SK-N-SH (cell line): Measurements from ENCODE around the gene SHISA4. TPM values are rescaled to one million over a fixed set of nuclear protein-coding genes. Genes with fewer than 3 reads are reported as not detected.

ENCODE experiments used
- CTCF ChIA-PET: fragments of 300-600, 350-600 bp; formaldehyde crosslinking; extraction: SDS; loops from one replicate; lab custom pipeline; 2021; lab: Yijun Ruan, JAX
- POLR2A ChIA-PET: fragments of 350-600 bp; sonication (Branson Sonifier 250); formaldehyde crosslinking; extraction: SDS; loops from one replicate; lab custom pipeline; 2020; ENCODE audit warnings: antibody characterized with exemption, inconsistent platforms; lab: Yijun Ruan, JAX
- DNase-seq: peaks from one replicate; pipeline ENCODE4 v3.0.0; 2012
- H2AFZ ChIP-seq: fragments of 200-600 bp; sonication (generic); 2 replicates; pipeline ENCODE4 v1.8.1; 2016; ENCODE audit warnings: antibody characterized with exemption, mild to moderate bottlenecking, low read depth
- H3F3A ChIP-seq: fragments of 200-600 bp; sonication (generic); replicated peaks from 2 replicates; pipeline ENCODE3; 2016; ENCODE audit warnings: antibody characterized with exemption, mild to moderate bottlenecking; ENCODE audit not compliant: insufficient read depth
- H3K27ac ChIP-seq, 2 experiments: fragments of 200-500 bp in 1 of 2; fragments of 200-600 bp in 1 of 2; sonication (Bioruptor generic) in 1 of 2; sonication (generic), shearing (Covaris generic) in 1 of 2; 2 replicates each; pipeline versions ENCODE4 v1.5.1 to v1.6.1; 2014 to 2016; ENCODE audit warnings: low read depth in 2 of 2, inconsistent platforms in 1 of 2, low read length in 1 of 2, mild to moderate bottlenecking in 1 of 2, mixed read lengths in 1 of 2
- H3K27me3 ChIP-seq: fragments of 200-600 bp; sonication (generic), shearing (Covaris generic); 2 replicates; pipeline ENCODE4 v1.6.1; 2016; ENCODE audit warnings: mixed run types; ENCODE audit not compliant: insufficient read depth
- H3K36me3 ChIP-seq, 2 experiments: fragments of 200-500 bp in 1 of 2; fragments of 200-600 bp in 1 of 2; sonication (Bioruptor generic) in 1 of 2; sonication (generic) in 1 of 2; replicated peaks in 1 of 2; 2 replicates each; pipeline versions ENCODE3 to v1.5.1; 2014 to 2016; ENCODE audit warnings: low read length in 1 of 2, mild to moderate bottlenecking in 1 of 2; ENCODE audit not compliant: insufficient read depth in 2 of 2, control insufficient read depth in 1 of 2
- H3K4me1 ChIP-seq, 2 experiments: fragments of 200-500 bp in 1 of 2; fragments of 200-600 bp in 1 of 2; sonication (Bioruptor generic) in 1 of 2; sonication (generic), shearing (Covaris generic) in 1 of 2; 2 replicates each; pipeline versions ENCODE4 v1.5.1 to v1.6.1; 2014 to 2016; ENCODE audit warnings: low read depth in 1 of 2, low read length in 1 of 2, mixed run types in 1 of 2; ENCODE audit not compliant: insufficient read depth in 2 of 2, control insufficient read depth in 1 of 2
- H3K4me2 ChIP-seq: fragments of 200-600 bp; sonication (generic), shearing (Covaris generic); 2 replicates; pipeline ENCODE4 v1.6.1; 2017; ENCODE audit warnings: mixed run types
- H3K4me3 ChIP-seq, 2 experiments: fragments of 200-500 bp in 1 of 2; fragments of 200-600 bp in 1 of 2; sonication (Bioruptor generic) in 1 of 2; sonication (generic), shearing (Covaris generic) in 1 of 2; 2 replicates each; pipeline versions ENCODE4 v1.5.1 to v1.8.1; 2014 to 2016; ENCODE audit warnings: low read depth in 2 of 2, inconsistent platforms in 1 of 2, low read length in 1 of 2, mild to moderate bottlenecking in 1 of 2, mixed read lengths in 1 of 2, moderate library complexity in 1 of 2
- H3K79me2 ChIP-seq: fragments of 200-600 bp; sonication (generic); 2 replicates; pipeline ENCODE4 v1.8.1; 2017; ENCODE audit warnings: mild to moderate bottlenecking; ENCODE audit not compliant: insufficient read depth
- H3K9ac ChIP-seq: fragments of 200-600 bp; sonication (generic); 2 replicates; pipeline ENCODE4 v1.6.1; 2017; ENCODE audit warnings: mixed run types
- H3K9me2 ChIP-seq: fragments of 200-600 bp; sonication (generic); 2 replicates; pipeline ENCODE4 v1.6.1; 2017; ENCODE audit warnings: mixed run types
- H3K9me3 ChIP-seq: fragments of 200-600 bp; sonication (generic); 2 replicates; pipeline ENCODE4 v1.6.1; 2017; ENCODE audit warnings: mixed run types, mild to moderate bottlenecking, moderate library complexity
- H4K20me1 ChIP-seq: fragments of 200-600 bp; sonication (generic); 2 replicates; pipeline ENCODE4 v1.6.1; 2017; ENCODE audit warnings: mild to moderate bottlenecking, mixed run types; ENCODE audit not compliant: insufficient read depth
- EP300 ChIP-seq, 2 experiments: IDR thresholded peaks; 2 replicates each; pipeline versions ENCODE4 v1.4.0 to v1.6.1; 2012; ENCODE audit warnings: borderline replicate concordance in 1 of 2, low read depth in 1 of 2, low read length in 1 of 2
- EZH2phosphoT487 ChIP-seq: fragments of 200-600 bp; sonication (generic); IDR thresholded peaks from 2 replicates; pipeline ENCODE4 v1.6.1; 2017; ENCODE audit warnings: low read depth, mixed run types, mild to moderate bottlenecking, antibody characterized with exemption, moderate library complexity, borderline replicate concordance
- FOSL2 ChIP-seq: IDR thresholded peaks from 2 replicates; pipeline ENCODE4 v1.4.0; 2012; ENCODE audit warnings: low read depth, mild to moderate bottlenecking, moderate library complexity, borderline replicate concordance
- FOXJ3 ChIP-seq: sonication (generic); formaldehyde crosslinking; IDR thresholded peaks from 2 replicates; pipeline ENCODE4 v1.5.1; 2020; ENCODE audit warnings: mild to moderate bottlenecking, missing genetic modification reagents
- IRF3 ChIP-seq: fragments of 150-350 bp; IDR thresholded peaks from 2 replicates; pipeline ENCODE4 v1.6.1; 2016; ENCODE audit warnings: mild to moderate bottlenecking, low read depth, low read length
- MXI1 ChIP-seq: IDR thresholded peaks from 2 replicates; pipeline ENCODE4 v1.6.1; 2012; ENCODE audit warnings: mild to moderate bottlenecking, low read depth, low read length, improper control_type of control experiment
- NFIC ChIP-seq: IDR thresholded peaks from 2 replicates; pipeline ENCODE4 v1.4.0; 2012; ENCODE audit warnings: borderline replicate concordance
- NRF1 ChIP-seq: IDR thresholded peaks from 2 replicates; pipeline ENCODE4 v1.6.1; 2012; ENCODE audit warnings: low read depth, mild to moderate bottlenecking, low read length
- RAD21 ChIP-seq: IDR thresholded peaks from 2 replicates; pipeline ENCODE4 v1.6.1; 2012; ENCODE audit warnings: mild to moderate bottlenecking, low read length
- REST ChIP-seq: IDR thresholded peaks from 2 replicates; pipeline ENCODE4 v1.6.1; 2012; ENCODE audit warnings: mild to moderate bottlenecking, low read depth, low read length, moderate library complexity
- RFX5 ChIP-seq: IDR thresholded peaks from 2 replicates; pipeline ENCODE4 v1.6.1; 2012; ENCODE audit warnings: mild to moderate bottlenecking, improper control_type of control experiment, low read length
- TEAD4 ChIP-seq: IDR thresholded peaks from 2 replicates; pipeline ENCODE4 v1.4.0; 2012; ENCODE audit warnings: mild to moderate bottlenecking, borderline replicate concordance; ENCODE audit not compliant: insufficient read depth
- USF1 ChIP-seq: IDR thresholded peaks from 2 replicates; pipeline ENCODE4 v1.4.0; 2012; ENCODE audit warnings: low read depth, borderline replicate concordance
- ZBTB33 ChIP-seq: IDR thresholded peaks from 2 replicates; pipeline ENCODE4 v1.4.0; 2012; ENCODE audit warnings: low read depth, borderline replicate concordance
- WGBS: methylation state at CpG from one replicate; pipeline ENCODE4 v1.1.6; 2017; ENCODE audit warnings: low lambda C conversion rate; 5-methylcytosine and 5-hydroxymethylcytosine counted together
- polyA plus RNA-seq, 3 experiments: library from polyadenylated mRNA; depleted of rRNA; stranded (reverse); fragments of >200 nt; gene quantifications; 2 replicates each; pipeline ENCODE4 v1.2.3, GENCODE V29; 2012

Gene SHISA4
- polyA plus RNA-seq, 1 of the 3 experiments (the other 2 are of a cell fraction): 42.1 TPM

- no peak for TF ChIP-seq RAD21
- TF ChIP-seq NRF1: no peak
- no peak for TF ChIP-seq EP300 (IDR thresholded peaks at IDR 0.05; ENCODE audit: borderline replicate concordance in 1 of 2, low read depth in 1 of 2, low read length in 1 of 2)
- no peak for TF ChIP-seq FOSL2
- TF ChIP-seq IRF3: no peak
- no peak for TF ChIP-seq FOXJ3 (CRISPR knock-in tag)
- TF ChIP-seq NFIC: no peak
- no peak for TF ChIP-seq ZBTB33
- CTCF ChIA-PET: interaction anchor here (1.0 kb wide), 1 partner anchor 20 kb away, joined by 3 read pairs; the partner anchor contains the start of gene LMOD1
- no peak overlapping the region for H3K4me3 ChIP-seq
- no peaks in the 10 kb centered on the region for H4K20me1 ChIP-seq
- no peaks in the 10 kb centered on the region for H3K79me2 ChIP-seq
- no peaks in the 10 kb centered on the region for H3K9me2 ChIP-seq
- DNase-seq: no peak
- H2AFZ ChIP-seq: no peak overlapping the region
- WGBS: 92% methylated on average over 5 of the region's 5 CpGs
- H3K4me1 ChIP-seq: no peaks in the 10 kb centered on the region
- H3F3A ChIP-seq: no peaks in the 10 kb centered on the region
- H3K36me3 ChIP-seq: no peaks in the 10 kb centered on the region
- H3K9ac ChIP-seq: no peak overlapping the region
- POLR2A ChIA-PET: no interaction called here
- no peak overlapping the region for H3K4me2 ChIP-seq
- no peaks in the 10 kb centered on the region for H3K27me3 ChIP-seq
- no peaks in the 10 kb centered on the region for H3K9me3 ChIP-seq
- H3K27ac ChIP-seq: no peak overlapping the region
These were observed 37.4 kb downstream of the SHISA4 start for GRCh38 chr1:201925981-201926645.

- ChIA-PET CTCF (interaction anchor here (0.9 kb wide), 1 partner anchor 18 kb away, joined by 4 read pairs; the partner anchor contains the start of gene LMOD1), POLR2A (no interaction called here)
- DNase-seq: no peak
- H3K79me2 ChIP-seq: no peaks in the 10 kb centered on the region
- no peak overlapping the region for H2AFZ ChIP-seq
- H3F3A ChIP-seq: no peaks in the 10 kb centered on the region
- H4K20me1 ChIP-seq: no peaks in the 10 kb centered on the region
- H3K36me3 ChIP-seq: no peaks in the 10 kb centered on the region
- WGBS: 94% methylated on average over 3 of the region's 3 CpGs
- H3K4me1 ChIP-seq: no peaks in the 10 kb centered on the region
- H3K27ac ChIP-seq: no peak overlapping the region
- no peak overlapping the region for H3K4me2 ChIP-seq
- no peaks in the 10 kb centered on the region for H3K9me3 ChIP-seq
- H3K4me3 ChIP-seq: no peak overlapping the region
- no peaks in the 10 kb centered on the region for H3K9me2 ChIP-seq
- no peak overlapping the region for H3K9ac ChIP-seq
- no peaks in the 10 kb centered on the region for H3K27me3 ChIP-seq
- no peak for TF ChIP-seq NRF1
- TF ChIP-seq TEAD4: no peak
- no peak for TF ChIP-seq REST
- no peak for TF ChIP-seq EZH2phosphoT487
- TF ChIP-seq USF1: no peak
- TF ChIP-seq MXI1: no peak
- TF ChIP-seq RFX5: no peak
- no peak for TF ChIP-seq EP300 (IDR thresholded peaks at IDR 0.05; ENCODE audit: borderline replicate concordance in 1 of 2, low read depth in 1 of 2, low read length in 1 of 2)
- no peak for TF ChIP-seq ZBTB33
These were observed 39.6 kb downstream of the SHISA4 start for GRCh38 chr1:201928266-201928665.
